ENCODE results near the gene DIPK1A. TPM values are rescaled to one million over a fixed set of nuclear protein-coding genes. Genes with fewer than 3 reads are reported as not detected.

The DIPK1A gene
- total RNA-seq, 1 donor from 2014 or later = 7.9 TPM

GRCh38 chr1:92960395-92961130 lies 699 bp downstream of the DIPK1A start:
- intact Hi-C loops (cut with DNase I) = no loop called here

GRCh38 chr1:92958203-92958970 lies 2.9 kb downstream of the DIPK1A start:
- H3K27ac ChIP-seq = no peak overlapping the region

More at GRCh38 chr1:92960395-92961130, 699 bp downstream of the DIPK1A start:
- TF ChIP-seq POLR2A (IDR thresholded peaks at IDR 0.05) (peak in 1 of 2 donors; percentile 23), POLR2AphosphoS5 (IDR thresholded peaks at IDR 0.05; ENCODE audit: insufficient read depth in 1 of 2, low read depth in 1 of 2) (peak; percentile 12 to 57), CTCF (IDR thresholded peaks at IDR 0.05) (peak; percentile 24 to 53 (median 36))
- Histone ChIP-seq H3K27ac (peak overlapping the region; percentile 96), H3K9me3 (no peaks in the 10 kb centered on the region), H3K4me3 (peak overlapping the region; percentile 79 to 87), H3K36me3 (no peaks in the 10 kb centered on the region), H3K27me3 (no peaks in the 10 kb centered on the region), H3K4me1 (peaks cover 20% of the 10 kb centered on the region)
- DNase-seq (ENCODE audit: extremely low spot score in 2 of 2) = no peak

GRCh38 chr1:92957030-92957734 lies 4.1 kb downstream of the DIPK1A start:
- Histone ChIP-seq H3K36me3 (no peaks in the 10 kb centered on the region), H3K27me3 (no peaks in the 10 kb centered on the region), H3K4me3 (no peak overlapping the region), H3K4me1 (peaks cover 14% of the 10 kb centered on the region), H3K9me3 (no peaks in the 10 kb centered on the region), H3K27ac (no peak overlapping the region)
- TF ChIP-seq CTCF (IDR thresholded peaks at IDR 0.05) (no peak), POLR2A (IDR thresholded peaks at IDR 0.05) (no peak), POLR2AphosphoS5 (IDR thresholded peaks at IDR 0.05; ENCODE audit: insufficient read depth in 1 of 2, low read depth in 1 of 2) (no peak)
- intact Hi-C loops (cut with DNase I) = no loop called here
- DNase-seq (ENCODE audit: extremely low spot score in 2 of 2) = no peak

More at GRCh38 chr1:92958203-92958970, 2.9 kb downstream of the DIPK1A start:
- Histone ChIP-seq H3K9me3 (no peaks in the 10 kb centered on the region), H3K36me3 (no peaks in the 10 kb centered on the region), H3K4me3 (no peak overlapping the region), H3K4me1 (peaks cover 20% of the 10 kb centered on the region), H3K27me3 (no peaks in the 10 kb centered on the region)
- TF ChIP-seq POLR2AphosphoS5 (IDR thresholded peaks at IDR 0.05; ENCODE audit: insufficient read depth in 1 of 2, low read depth in 1 of 2) (no peak), POLR2A (IDR thresholded peaks at IDR 0.05) (no peak), CTCF (IDR thresholded peaks at IDR 0.05) (no peak)
- intact Hi-C loops (cut with DNase I) = no loop called here
- no peak for DNase-seq (ENCODE audit: extremely low spot score in 2 of 2)

GRCh38 chr1:92956254-92957029 lies 4.8 kb downstream of the DIPK1A start:
- peaks cover 12% of the 10 kb centered on the region for H3K4me1 ChIP-seq
- no peaks in the 10 kb centered on the region for H3K9me3 ChIP-seq
- intact Hi-C loops (cut with DNase I) = no loop called here
- H3K36me3 ChIP-seq = no peaks in the 10 kb centered on the region
- TF ChIP-seq POLR2AphosphoS5 (IDR thresholded peaks at IDR 0.05; ENCODE audit: insufficient read depth in 1 of 2, low read depth in 1 of 2) (no peak), POLR2A (IDR thresholded peaks at IDR 0.05) (no peak), CTCF (IDR thresholded peaks at IDR 0.05) (no peak)
- no peak overlapping the region for H3K27ac ChIP-seq
- H3K27me3 ChIP-seq = no peaks in the 10 kb centered on the region
- H3K4me3 ChIP-seq = no peak overlapping the region
- no peak for DNase-seq (ENCODE audit: extremely low spot score in 2 of 2)
